GM12891 (cell line): Measurements from ENCODE around the gene SRGAP3.

Experiments
- PAX5 ChIP-seq: IDR thresholded peaks from 2 replicates; pipeline ENCODE4 v1.6.1; 2011; ENCODE audit warnings: low read length, moderate library complexity, mild to moderate bottlenecking; ENCODE audit not compliant: insufficient read depth, severe bottlenecking
- POLR2A ChIP-seq: IDR thresholded peaks from 2 replicates; pipeline ENCODE4 v1.6.1; 2011; ENCODE audit warnings: low read depth, low read length, control low read depth
- POLR2AphosphoS5 ChIP-seq: IDR thresholded peaks from 2 replicates; pipeline ENCODE4 v1.6.1; 2011; ENCODE audit warnings: low read depth, low read length, control low read depth
- POU2F2 ChIP-seq: IDR thresholded peaks from 2 replicates; pipeline ENCODE4 v1.6.1; 2011; ENCODE audit warnings: low read depth, mild to moderate bottlenecking, control low read depth, low read length, moderate library complexity
- TAF1 ChIP-seq: IDR thresholded peaks from 2 replicates; pipeline ENCODE4 v1.6.1; 2011; ENCODE audit warnings: low read depth, low read length, control low read depth

- TF ChIP-seq POLR2AphosphoS5 (no peak), POLR2A (no peak), TAF1 (no peak), PAX5 (no peak), POU2F2 (no peak)
These were observed 262.7 kb downstream of the SRGAP3 start for GRCh38 chr3:8986741-8987140.
